GM19467 (cell line): ENCODE results near the gene PLEKHG4.

ENCODE experiments used
- ATAC-seq: cut with Tn5 transposase; IDR thresholded peaks from one replicate; pipeline ENCODE4 v1.9.1; 2021; ENCODE audit warnings: mild to moderate bottlenecking, moderate library complexity; ENCODE audit not compliant: unreplicated experiment

PLEKHG4 gene

GRCh38 chr16:67279296-67280089 lies at the start of gene PLEKHG4:
PLEKHG4 (plus strand) TSS chr16:67279532; CDS start chr16:67280045, 513 bp downstream.
- peak; percentile 86 for ATAC-seq

GRCh38 chr16:67229906-67230808 lies 49.2 kb upstream of the PLEKHG4 start:
- ATAC-seq = no peak

GRCh38 chr16:67230809-67231660 lies 48.3 kb upstream of the PLEKHG4 start:
- no peak for ATAC-seq

- ATAC-seq = no peak
These were observed 45.7 kb upstream of the PLEKHG4 start for GRCh38 chr16:67233596-67233995.

- no peak for ATAC-seq
These were observed 45.1 kb upstream of the PLEKHG4 start for GRCh38 chr16:67234180-67234597.

GRCh38 chr16:67235816-67236562 lies 43.3 kb upstream of the PLEKHG4 start:
- no peak for ATAC-seq

GRCh38 chr16:67236563-67237395 lies 42.6 kb upstream of the PLEKHG4 start:
- ATAC-seq = no peak

- ATAC-seq = no peak
These were observed 41.7 kb upstream of the PLEKHG4 start for GRCh38 chr16:67237396-67238277.

GRCh38 chr16:67238278-67238575 lies 41.1 kb upstream of the PLEKHG4 start:
- no peak for ATAC-seq

- no peak for ATAC-seq
These were observed 40.4 kb upstream of the PLEKHG4 start for GRCh38 chr16:67238806-67239470.

GRCh38 chr16:67240506-67240905 lies 38.8 kb upstream of the PLEKHG4 start:
- no peak for ATAC-seq

- ATAC-seq = no peak
These were observed 38.1 kb upstream of the PLEKHG4 start for GRCh38 chr16:67241008-67241900.

GRCh38 chr16:67242138-67242730 lies 37.1 kb upstream of the PLEKHG4 start:
- ATAC-seq = no peak

- ATAC-seq = no peak
These were observed 35.9 kb upstream of the PLEKHG4 start for GRCh38 chr16:67243481-67243880.

GRCh38 chr16:67244387-67245185 lies 34.7 kb upstream of the PLEKHG4 start:
- no peak for ATAC-seq

GRCh38 chr16:67245186-67245585 lies 34.1 kb upstream of the PLEKHG4 start:
- ATAC-seq = no peak
